ENCODE measurements around the gene TMEM176A.

- TF ChIP-seq POLR2AphosphoS5 (IDR thresholded peaks at IDR 0.05; ENCODE audit: low read depth, low read length), result no peak
- TF ChIP-seq POLR2A (IDR thresholded peaks at IDR 0.05; ENCODE audit: low read depth, low read length), result no peak
Measured at GRCh38 chr7:150784120-150784736, 16.3 kb upstream of the TMEM176A start.

All from GM12892 (cell line).